ENCODE data around the gene PHF23. TPM values are rescaled to one million over a fixed set of nuclear protein-coding genes. Genes with fewer than 3 reads are reported as not detected.

The PHF23 gene
- total and polyA plus RNA-seq, 10 donors = 27.4 to 50.4 (median 37.7) TPM

- no peak for TF ChIP-seq POLR2A (IDR thresholded peaks at IDR 0.05)
- Histone ChIP-seq H3K27me3 (replicated peaks in 1 of 7) (peaks cover 3 to 64% (median 27%) of the 10 kb centered on the region in 7 donors), H3K4me3 (peak overlapping the region; percentile 32 to 78 (median 49)), H3K27ac (peak overlapping the region in 6 of 8 donors; percentile 25 to 81 (median 53)), H3K36me3 (peaks cover 0 to 36% (median 15%) of the 10 kb centered on the region in 6 donors), H3K4me1 (peaks cover 22 to 38% (median 35%) of the 10 kb centered on the region in 6 donors), H3K9me3 (no peaks in the 10 kb centered on the region)
- peak; percentile 87 for DNase-seq
- 7 to 11% (median 9%) methylated on average over 36 to 71 of the region's 71 CpGs for WGBS, 5 donors
- intact Hi-C loops (cut with DNase I; ENCODE audit: low total_unique reads) = no loop called here
Observed at GRCh38 chr17:7261379-7262191, 22.3 kb upstream of the PHF23 start.

- DNase-seq = peak; percentile 86
- H3K36me3 ChIP-seq = peaks cover 0 to 44% (median 23%) of the 10 kb centered on the region in 6 donors
- 8 to 18% (median 11%) methylated on average over 28 to 54 of the region's 54 CpGs for WGBS, 5 donors
- intact Hi-C loops (cut with DNase I; ENCODE audit: low total_unique reads) = no loop called here
- H3K27me3 ChIP-seq (replicated peaks in 1 of 7) = peaks cover 3 to 56% (median 27%) of the 10 kb centered on the region in 7 donors
- H3K9me3 ChIP-seq = no peaks in the 10 kb centered on the region
- H3K4me1 ChIP-seq = peaks cover 22 to 38% (median 35%) of the 10 kb centered on the region in 6 donors
- peak overlapping the region; percentile 32 to 78 (median 49) for H3K4me3 ChIP-seq
- TF ChIP-seq CTCF (IDR thresholded peaks at IDR 0.05 in 8 of 11, conservative IDR thresholded peaks at IDR 0.05 in 3 of 11) = no peak
- TF ChIP-seq POLR2AphosphoS5 (IDR thresholded peaks at IDR 0.05) = peak; percentile 50 to 78 (median 59)
- no peak for TF ChIP-seq POLR2A (IDR thresholded peaks at IDR 0.05)
- H3K27ac ChIP-seq = peak overlapping the region in 6 of 8 donors; percentile 25 to 81 (median 53)
Observed at GRCh38 chr17:7260651-7261378, 21.6 kb upstream of the PHF23 start.

GRCh38 chr17:7260151-7260550, 20.9 kb upstream of the PHF23 start:
- peak overlapping the region in 1 of 8 donors; percentile 81 for H3K27ac ChIP-seq
- no peaks in the 10 kb centered on the region for H3K9me3 ChIP-seq
- no peak for DNase-seq
- WGBS, 5 donors = 72 to 93% (median 86%) methylated on average over 2 to 4 of the region's 4 CpGs
- TF ChIP-seq POLR2AphosphoS5 (IDR thresholded peaks at IDR 0.05) = no peak
- TF ChIP-seq POLR2A (IDR thresholded peaks at IDR 0.05) = no peak
- no peak for TF ChIP-seq CTCF (IDR thresholded peaks at IDR 0.05 in 8 of 11, conservative IDR thresholded peaks at IDR 0.05 in 3 of 11)
- intact Hi-C loops (cut with DNase I; ENCODE audit: low total_unique reads) = no loop called here
- peaks cover 22 to 38% (median 35%) of the 10 kb centered on the region in 6 donors for H3K4me1 ChIP-seq
- H3K27me3 ChIP-seq (replicated peaks in 1 of 7) = peaks cover 3 to 50% (median 27%) of the 10 kb centered on the region in 7 donors
- no peak overlapping the region for H3K4me3 ChIP-seq
- peaks cover 0 to 50% (median 30%) of the 10 kb centered on the region in 6 donors for H3K36me3 ChIP-seq

- peaks cover 3 to 43% (median 26%) of the 10 kb centered on the region in 7 donors for H3K27me3 ChIP-seq (replicated peaks in 1 of 7)
- TF ChIP-seq CTCF (IDR thresholded peaks at IDR 0.05 in 8 of 11, conservative IDR thresholded peaks at IDR 0.05 in 3 of 11) (no peak), POLR2A (IDR thresholded peaks at IDR 0.05) (no peak)
- peaks cover 22 to 38% (median 35%) of the 10 kb centered on the region in 6 donors for H3K4me1 ChIP-seq
- 94 to 98% (median 97%) methylated on average over 6 of the region's 6 CpGs for WGBS, 5 donors
- no peak overlapping the region for H3K4me3 ChIP-seq
- DNase-seq = no peak
- no peak overlapping the region for H3K27ac ChIP-seq
- no peaks in the 10 kb centered on the region for H3K9me3 ChIP-seq
- peaks cover 0 to 57% (median 36%) of the 10 kb centered on the region in 6 donors for H3K36me3 ChIP-seq
- intact Hi-C loops (cut with DNase I; ENCODE audit: low total_unique reads) = no loop called here
Observed at GRCh38 chr17:7259555-7259889, 20.3 kb upstream of the PHF23 start.
